HepG2 (cell line): ENCODE results near the gene MFSD2A. TPM values are rescaled to one million over a fixed set of nuclear protein-coding genes. Genes with fewer than 3 reads are reported as not detected.

Experiments used
- ATAC-seq: fragments of 200-7000 bp; cut with Tn5 transposase; 3 replicates; pipeline ENCODE4 v1.9.1; 2020; ENCODE audit warnings: mild to moderate bottlenecking, moderate library complexity
- BruUV-seq: library from RNA; stranded (reverse); fragments of 400-500 nt; replicated peaks from 2 replicates; lab custom pipeline; 2021; lab: Mats Ljungman, UMichigan
- CTCF ChIA-PET: fragments of 300-600 bp; formaldehyde crosslinking; extraction: SDS; loops from one replicate; lab custom pipeline; 2021; ENCODE audit warnings: low total read pairs, inconsistent platforms, low intra/inter-chr PET ratio; lab: Yijun Ruan, JAX
- POLR2A ChIA-PET: fragments of 350-600 bp; sonication (Branson Sonifier 250); formaldehyde crosslinking; loops from one replicate; lab custom pipeline; 2020; ENCODE audit warnings: antibody characterized with exemption, inconsistent platforms; lab: Yijun Ruan, JAX
- DNase-seq: peaks from one replicate; pipeline ENCODE4 v3.0.0-alpha.2; 2015; ENCODE audit warnings: low spot score
- FAIRE-seq: peaks from 3 replicates; lab custom pipeline; 2011; peaks lifted over from hg19 to GRCh38; lab: Jason Lieb, UNC
- H2AFZ ChIP-seq: one replicate; pipeline ENCODE4 v1.6.1; 2011; ENCODE audit warnings: low read length, inconsistent platforms
- H3K27ac ChIP-seq: fragments of 300-600 bp; 3 replicates; pipeline ENCODE4 v1.8.0; 2011; ENCODE audit warnings: mixed run types, mild to moderate bottlenecking, mixed read lengths, low read length, inconsistent platforms; ENCODE audit not compliant: insufficient read depth; ENCODE audit errors: extremely low read length
- H3K27me3 ChIP-seq, 2 experiments: fragments of 200-600 bp in 1 of 2; 2 replicates in 1 of 2; 3 replicates in 1 of 2; pipeline versions ENCODE4 v1.6.0 to v1.8.0; 2011; ENCODE audit warnings: low read length in 2 of 2, mild to moderate bottlenecking in 2 of 2, moderate library complexity in 2 of 2, inconsistent platforms in 1 of 2; ENCODE audit not compliant: insufficient read depth in 2 of 2, control insufficient read depth in 1 of 2
- H3K36me3 ChIP-seq, 2 experiments: fragments of 200-600 bp in 1 of 2; replicated peaks in 1 of 2; 2 replicates in 1 of 2; 3 replicates in 1 of 2; pipeline versions ENCODE4 v1.5.1 to v1.8.0; 2011; ENCODE audit warnings: low read length in 2 of 2, inconsistent platforms in 1 of 2; ENCODE audit not compliant: insufficient read depth in 2 of 2, control insufficient read depth in 1 of 2
- H3K4me1 ChIP-seq: 2 replicates; pipeline ENCODE4 v1.5.1; 2012; ENCODE audit warnings: low read length, inconsistent platforms; ENCODE audit not compliant: insufficient read depth
- H3K4me2 ChIP-seq: 2 replicates; pipeline ENCODE4 v1.6.0; 2011; ENCODE audit warnings: low read depth, low read length, inconsistent platforms
- H3K4me3 ChIP-seq, 3 experiments: fragments of 200-600 bp in 1 of 3; sonication (generic), shearing (Covaris generic) in 1 of 3; replicated peaks in 1 of 3; 2 replicates each; pipeline ENCODE4 v1.5.1; 2011 to 2016; ENCODE audit warnings: low read length in 3 of 3, inconsistent platforms in 2 of 3, low read depth in 2 of 3, mild to moderate bottlenecking in 2 of 3, control low read depth in 1 of 3, mixed read lengths in 1 of 3; ENCODE audit not compliant: insufficient read depth in 1 of 3
- H3K79me2 ChIP-seq: one replicate; pipeline ENCODE4 v1.6.1; 2011; ENCODE audit warnings: low read length, inconsistent platforms; ENCODE audit not compliant: insufficient read depth
- H3K9ac ChIP-seq: 2 replicates; pipeline ENCODE4 v1.6.0; 2011; ENCODE audit warnings: mild to moderate bottlenecking, low read depth, low read length, inconsistent platforms; ENCODE audit not compliant: insufficient read depth
- H3K9me3 ChIP-seq: 2 replicates; pipeline ENCODE4 v1.5.1; 2012; ENCODE audit warnings: mild to moderate bottlenecking, low read length
- H4K20me1 ChIP-seq: 2 replicates; pipeline ENCODE4 v1.6.0; 2011; ENCODE audit warnings: inconsistent platforms, mild to moderate bottlenecking, low read length, moderate library complexity; ENCODE audit not compliant: insufficient read depth
- AKAP8 ChIP-seq: sonication (generic); formaldehyde crosslinking; IDR thresholded peaks from 2 replicates; pipeline ENCODE4 v1.5.1; 2020; ENCODE audit warnings: mild to moderate bottlenecking, missing genetic modification reagents
- BCL6 ChIP-seq: IDR thresholded peaks from 2 replicates; pipeline ENCODE4 v1.6.1; 2016; ENCODE audit warnings: missing genetic modification reagents, missing compliant biosample characterization
- BRCA1 ChIP-seq: sonication (generic); formaldehyde crosslinking; IDR thresholded peaks from 2 replicates; pipeline ENCODE4 v1.4.0; 2020; ENCODE audit warnings: missing genetic modification reagents
- ETV5 ChIP-seq: IDR thresholded peaks from 2 replicates; pipeline ENCODE4 v1.6.1; 2018; ENCODE audit warnings: missing biosample characterization, missing genetic modification reagents, inconsistent platforms, borderline replicate concordance
- FOXK2 ChIP-seq: fragments of 450-650 bp; IDR thresholded peaks from 2 replicates; pipeline ENCODE4 v1.6.1; 2016
- KMT2A ChIP-seq: sonication (generic); formaldehyde crosslinking; IDR thresholded peaks from 2 replicates; pipeline ENCODE4 v1.4.0; 2020; ENCODE audit warnings: missing genetic modification reagents
- MAFF ChIP-seq: IDR thresholded peaks from 2 replicates; pipeline ENCODE4 v1.6.1; 2011; ENCODE audit warnings: low read depth, low read length, improper control_type of control experiment
- MTF1 ChIP-seq: sonication (generic); formaldehyde crosslinking; IDR thresholded peaks from 2 replicates; pipeline ENCODE4 v1.5.0; 2020; ENCODE audit warnings: missing genetic modification reagents
- RFX1 ChIP-seq: fragments of 450-650 bp; IDR thresholded peaks from 2 replicates; pipeline ENCODE4 v1.6.1; 2017
- ZNF629 ChIP-seq: sonication (generic); formaldehyde crosslinking; conservative IDR thresholded peaks from 2 replicates; pipeline ENCODE4 v1.5.0; 2020; ENCODE audit warnings: missing genetic modification reagents
- WGBS: methylation state at CpG from one replicate; pipeline ENCODE4 v1.1.6; 2017; ENCODE audit warnings: low lambda C conversion rate; 5-methylcytosine and 5-hydroxymethylcytosine counted together
- in situ Hi-C: cut with HindIII; loops from 2 replicates; pipeline ENCODE4 v1.10.0; 2017; ENCODE audit warnings: low pct_unique_long_range_greater_than_20kb; ENCODE audit not compliant: extremely low pct_ligation_motif_present
- intact Hi-C: fragments of 100-400 bp; cut with micrococcal nuclease; formaldehyde crosslinking; loops from one replicate; pipeline ENCODE4 v1.10.0; 2022; ENCODE audit not compliant: unreplicated experiment
- polyA plus RNA-seq, 8 experiments: library from polyadenylated mRNA; depleted of rRNA in 3 of 8; stranded (reverse) in 7 of 8; unstranded in 1 of 8; fragments of >200 nt; fragmentation: Illumina TruSeq in 4 of 8; extraction: Trizol in 4 of 8; gene quantifications; 2 replicates each; pipeline versions ENCODE4 v1.2.1 to v1.2.3, GENCODE V29; 2011 to 2016; ENCODE audit warnings: low read depth in 4 of 8, missing spikeins in 1 of 8, mixed read lengths in 1 of 8; ENCODE audit not compliant: insufficient read depth in 1 of 8
- total RNA-seq, 5 experiments: library from RNA; depleted of rRNA; stranded (reverse); fragments of >200 nt; fragmentation: Illumina TruSeq; extraction: Trizol; gene quantifications; 2 replicates each; pipeline ENCODE4 v1.2.3, GENCODE V29; 2016; ENCODE audit warnings: low read depth in 1 of 5
- TF ChIP-seq, protein P1 (sequence below): sonication (generic); formaldehyde crosslinking; IDR thresholded peaks from 2 replicates; pipeline ENCODE4 v1.9.0; 2021; ENCODE audit warnings: missing genetic modification reagents, mild to moderate bottlenecking, borderline replicate concordance
- TF ChIP-seq, protein P2 (sequence below): IDR thresholded peaks from 2 replicates; pipeline ENCODE4 v1.6.1; 2016; ENCODE audit warnings: missing biosample characterization, missing genetic modification reagents, low read depth
- TF ChIP-seq, protein P3 (sequence below): sonication (generic); formaldehyde crosslinking; IDR thresholded peaks from 2 replicates; pipeline ENCODE4 v1.4.0; 2020; ENCODE audit warnings: low read depth, missing genetic modification reagents

Gene MFSD2A
- total and polyA plus RNA-seq, 2 of the 13 experiments (the other 11 are each of a cell fraction or from before 2014, with no cell fraction given): 0.08 TPM; not detected in 1

DNA sequence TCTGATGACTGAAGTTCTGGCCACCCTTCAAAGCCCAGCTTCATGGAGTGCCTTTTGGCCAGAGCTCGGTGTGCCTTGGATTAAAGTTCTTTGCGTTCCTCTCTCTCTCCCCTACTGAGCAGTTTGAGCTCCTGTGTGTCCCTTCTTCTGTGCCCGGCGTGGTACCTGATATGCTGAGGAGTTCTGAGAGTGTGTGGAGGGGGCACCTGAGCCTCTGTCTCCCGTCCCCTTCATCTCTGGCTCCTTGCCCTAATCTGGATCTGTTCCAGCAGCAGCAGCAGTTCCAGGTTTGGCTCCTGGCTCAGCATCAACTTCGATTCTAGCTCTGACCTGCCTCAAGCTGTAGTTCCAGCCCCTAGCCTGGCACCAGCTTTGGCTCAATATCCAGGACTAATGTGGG lies 28.1 kb upstream of the MFSD2A start:
- no peaks in the 10 kb centered on the region for H3K9me3 ChIP-seq
- no peak for TF ChIP-seq BRCA1 (CRISPR knock-in tag)
- no peak for TF ChIP-seq RFX1
- no peak for TF ChIP-seq ETV5 (CRISPR knock-in tag)
- no peak overlapping the region for H2AFZ ChIP-seq
- FAIRE-seq: no peak
- H3K9ac ChIP-seq: no peak overlapping the region
- in situ Hi-C loops (loop anchor here (10.0 kb wide), 1 partner anchor 108 kb away; no protein-coding TSS in a partner anchor), intact Hi-C loops (no loop called here)
- no peaks in the 10 kb centered on the region for H4K20me1 ChIP-seq
- CTCF ChIA-PET: no interaction called here
- H3K27ac ChIP-seq: no peak overlapping the region
- no peak for DNase-seq
- peak overlapping the region; percentile 44; the same call in 1 of the 2 replicates for H3K4me2 ChIP-seq
- no peaks in the 10 kb centered on the region for H3K36me3 ChIP-seq
- peak; percentile 50; the same call in 2 of the 3 replicates for ATAC-seq
- POLR2A ChIA-PET: no interaction called here
- 0% methylated on average over 4 of the region's 6 CpGs for WGBS
- peaks cover 3 to 7% of the 10 kb centered on the region in 2 experiments; a peak in 4 of 5 replicates for H3K27me3 ChIP-seq
- no TSS peak for BruUV-seq
- H3K4me1 ChIP-seq: peaks cover 16% of the 10 kb centered on the region
- no peak overlapping the region for H3K4me3 ChIP-seq
- H3K79me2 ChIP-seq: no peaks in the 10 kb centered on the region

DNA sequence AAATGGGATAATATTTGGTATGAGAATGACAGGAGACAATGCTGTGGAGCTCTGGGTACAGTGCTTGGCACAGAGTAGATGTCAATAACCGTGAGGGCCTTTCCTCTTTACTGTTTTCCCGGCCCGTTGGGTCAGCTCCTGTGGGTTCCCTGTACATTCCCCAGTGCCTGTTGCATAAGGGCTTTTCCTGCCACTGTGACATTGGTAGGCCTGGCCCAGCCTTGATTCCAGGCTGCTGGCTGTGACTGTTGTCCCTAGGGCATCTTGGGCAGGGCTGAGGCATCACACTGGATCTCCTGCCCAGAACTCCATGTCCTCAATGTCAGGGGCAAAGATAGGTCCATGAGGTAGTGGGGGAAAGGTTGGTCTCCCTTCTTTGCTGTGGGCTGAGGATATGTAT lies 27.4 kb upstream of the MFSD2A start:
- Histone ChIP-seq H2AFZ (no peak overlapping the region), H3K4me1 (peaks cover 16% of the 10 kb centered on the region), H4K20me1 (no peaks in the 10 kb centered on the region), H3K79me2 (no peaks in the 10 kb centered on the region), H3K27me3 (peaks cover under 1 to 3% of the 10 kb centered on the region in 2 experiments; a peak in 4 of 5 replicates), H3K4me2 (no peak overlapping the region), H3K9ac (no peak overlapping the region), H3K9me3 (no peaks in the 10 kb centered on the region), H3K27ac (no peak overlapping the region), H3K4me3 (no peak overlapping the region), H3K36me3 (no peaks in the 10 kb centered on the region)
- ChIA-PET CTCF (no interaction called here), POLR2A (no interaction called here)
- no TSS peak for BruUV-seq
- DNase-seq: no peak
- 0% methylated on average over 3 of the region's 3 CpGs for WGBS
- ATAC-seq: peak; percentile 41
- in situ Hi-C loops (loop anchor here (10.0 kb wide), 1 partner anchor 107 kb away; no protein-coding TSS in a partner anchor), intact Hi-C loops (no loop called here)
- FAIRE-seq: no peak
- TF ChIP-seq ZNF629 (no peak), AKAP8 (CRISPR knock-in tag) (no peak), KMT2A (no peak), MTF1 (CRISPR knock-in tag) (no peak), MAFF (no peak), FOXK2 (no peak), BCL6 (CRISPR knock-in tag) (no peak)
- TF ChIP-seq, protein P1, sequence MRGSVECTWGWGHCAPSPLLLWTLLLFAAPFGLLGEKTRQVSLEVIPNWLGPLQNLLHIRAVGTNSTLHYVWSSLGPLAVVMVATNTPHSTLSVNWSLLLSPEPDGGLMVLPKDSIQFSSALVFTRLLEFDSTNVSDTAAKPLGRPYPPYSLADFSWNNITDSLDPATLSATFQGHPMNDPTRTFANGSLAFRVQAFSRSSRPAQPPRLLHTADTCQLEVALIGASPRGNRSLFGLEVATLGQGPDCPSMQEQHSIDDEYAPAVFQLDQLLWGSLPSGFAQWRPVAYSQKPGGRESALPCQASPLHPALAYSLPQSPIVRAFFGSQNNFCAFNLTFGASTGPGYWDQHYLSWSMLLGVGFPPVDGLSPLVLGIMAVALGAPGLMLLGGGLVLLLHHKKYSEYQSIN (CRISPR knock-in tag): no peak
- TF ChIP-seq, protein P2, sequence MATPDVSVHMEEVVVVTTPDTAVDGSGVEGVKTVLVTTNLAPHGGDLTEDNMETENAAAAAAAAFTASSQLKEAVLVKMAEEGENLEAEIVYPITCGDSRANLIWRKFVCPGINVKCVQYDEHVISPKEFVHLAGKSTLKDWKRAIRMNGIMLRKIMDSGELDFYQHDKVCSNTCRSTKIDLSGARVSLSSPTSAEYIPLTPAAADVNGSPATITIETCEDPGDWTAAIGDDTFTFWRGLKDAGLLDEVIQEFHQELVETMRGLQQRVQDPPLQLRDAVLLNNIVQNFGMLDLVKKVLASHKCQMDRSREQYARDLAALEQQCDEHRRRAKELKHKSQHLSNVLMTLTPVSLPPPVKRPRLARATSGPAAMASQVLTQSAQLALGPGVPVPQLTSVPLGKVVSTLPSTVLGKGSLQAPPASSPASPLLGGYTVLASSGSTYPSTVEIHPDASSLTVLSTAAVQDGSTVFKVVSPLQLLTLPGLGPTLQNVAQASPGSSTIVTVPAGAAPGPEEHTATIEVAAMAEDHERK (CRISPR knock-in tag): no peak
- TF ChIP-seq, protein P3, sequence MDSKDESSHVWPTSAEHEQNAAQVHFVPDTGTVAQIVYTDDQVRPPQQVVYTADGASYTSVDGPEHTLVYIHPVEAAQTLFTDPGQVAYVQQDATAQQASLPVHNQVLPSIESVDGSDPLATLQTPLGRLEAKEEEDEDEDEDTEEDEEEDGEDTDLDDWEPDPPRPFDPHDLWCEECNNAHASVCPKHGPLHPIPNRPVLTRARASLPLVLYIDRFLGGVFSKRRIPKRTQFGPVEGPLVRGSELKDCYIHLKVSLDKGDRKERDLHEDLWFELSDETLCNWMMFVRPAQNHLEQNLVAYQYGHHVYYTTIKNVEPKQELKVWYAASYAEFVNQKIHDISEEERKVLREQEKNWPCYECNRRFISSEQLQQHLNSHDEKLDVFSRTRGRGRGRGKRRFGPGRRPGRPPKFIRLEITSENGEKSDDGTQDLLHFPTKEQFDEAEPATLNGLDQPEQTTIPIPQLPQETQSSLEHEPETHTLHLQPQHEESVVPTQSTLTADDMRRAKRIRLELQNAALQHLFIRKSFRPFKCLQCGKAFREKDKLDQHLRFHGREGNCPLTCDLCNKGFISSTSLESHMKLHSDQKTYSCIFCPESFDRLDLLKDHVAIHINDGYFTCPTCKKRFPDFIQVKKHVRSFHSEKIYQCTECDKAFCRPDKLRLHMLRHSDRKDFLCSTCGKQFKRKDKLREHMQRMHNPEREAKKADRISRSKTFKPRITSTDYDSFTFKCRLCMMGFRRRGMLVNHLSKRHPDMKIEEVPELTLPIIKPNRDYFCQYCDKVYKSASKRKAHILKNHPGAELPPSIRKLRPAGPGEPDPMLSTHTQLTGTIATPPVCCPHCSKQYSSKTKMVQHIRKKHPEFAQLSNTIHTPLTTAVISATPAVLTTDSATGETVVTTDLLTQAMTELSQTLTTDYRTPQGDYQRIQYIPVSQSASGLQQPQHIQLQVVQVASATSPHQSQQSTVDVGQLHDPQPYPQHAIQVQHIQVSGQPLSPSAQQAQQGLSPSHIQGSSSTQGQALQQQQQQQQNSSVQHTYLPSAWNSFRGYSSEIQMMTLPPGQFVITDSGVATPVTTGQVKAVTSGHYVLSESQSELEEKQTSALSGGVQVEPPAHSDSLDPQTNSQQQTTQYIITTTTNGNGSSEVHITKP (CRISPR knock-in tag): no peak
